Measurements from ENCODE around the gene SCN4B. TPM values are rescaled to one million over a fixed set of nuclear protein-coding genes. Genes with fewer than 3 reads are reported as not detected.

SCN4B gene
- total and polyA plus RNA-seq, 2 of the 4 experiments (the other 2 are of a cell fraction): 0.18 to 0.44 TPM

- Histone ChIP-seq H2BK120ac (ENCODE audit: low read depth, low read length) (no peak overlapping the region), H3K9me3 (ENCODE audit: control insufficient read depth, insufficient read depth, low read length) (no peaks in the 10 kb centered on the region), H2BK20ac (ENCODE audit: low read depth, low read length) (no peak overlapping the region), H2AK5ac (ENCODE audit: low read depth, low read length) (no peak overlapping the region), H3K4ac (ENCODE audit: low read depth, low read length) (no peak overlapping the region), H3K4me3 (ENCODE audit: insufficient read depth, low read depth, low read length) (no peak overlapping the region), H3K23ac (ENCODE audit: low read depth, low read length) (no peak overlapping the region), H4K8ac (ENCODE audit: low read depth in 2 of 2, low read length in 2 of 2) (no peak overlapping the region), H2AK9ac (replicated peaks; ENCODE audit: low read depth, low read length, poor library complexity) (no peak overlapping the region), H3K4me1 (ENCODE audit: control insufficient read depth, insufficient read depth, low read length) (no peaks in the 10 kb centered on the region), H3K14ac (replicated peaks; ENCODE audit: low read depth, low read length) (no peak overlapping the region), H3K56ac (ENCODE audit: extremely low read depth, insufficient read depth, low read length) (no peak overlapping the region), H3K9ac (ENCODE audit: low read depth, low read length) (no peak overlapping the region), H2BK15ac (ENCODE audit: low read depth, low read length) (no peak overlapping the region), H4K20me1 (ENCODE audit: insufficient read depth, low read length) (no peaks in the 10 kb centered on the region), H3K9me1 (ENCODE audit: insufficient read depth, low read length) (no peaks in the 10 kb centered on the region), H2BK5ac (ENCODE audit: low read depth, low read length, poor library complexity, severe bottlenecking) (no peak overlapping the region), H4K91ac (ENCODE audit: insufficient read depth, low read depth, low read length) (no peak overlapping the region), H3K18ac (ENCODE audit: low read depth, low read length) (no peak overlapping the region), H2AFZ (replicated peaks; ENCODE audit: low read length, poor library complexity) (peak overlapping the region; percentile 9), H3K36me3 (ENCODE audit: control insufficient read depth, insufficient read depth, low read length) (no peaks in the 10 kb centered on the region), H3K27ac (ENCODE audit: insufficient read depth, low read length) (no peak overlapping the region), H4K5ac (ENCODE audit: low read depth, low read length) (no peak overlapping the region), H3K27me3 (ENCODE audit: control insufficient read depth, insufficient read depth, low read length) (no peaks in the 10 kb centered on the region; the same call in 1 of the 2 replicates), H3K4me2 (ENCODE audit: low read depth, low read length) (no peak overlapping the region), H3K79me1 (ENCODE audit: low read depth in 1 of 2, low read length in 2 of 2) (no peaks in the 10 kb centered on the region)
- ChIA-PET CTCF (no interaction called here), POLR2A (ENCODE audit: unreplicated experiment) (no interaction called here)
- in situ Hi-C loops (cut with MboI; ENCODE audit: low sequenced_read_pairs): loop anchor here (5.0 kb wide), 1 partner anchor 152 kb away; no protein-coding TSS in a partner anchor
- no TSS peak for BruUV-seq (replicated peaks)
- intact Hi-C loops (cut with micrococcal nuclease): loop anchor here (5.0 kb wide), 1 partner anchor 372 kb away; the partner anchor contains the start of gene IFT46
- no CpG with 5 or more reads among the region's 10 CpGs for WGBS, 2 experiments (ENCODE audit: extremely low coverage in 2 of 2, insufficient read length in 1 of 2)
- ATAC-seq (ENCODE audit: low read depth) (peak; percentile 77), DNase-seq (peak; percentile 64)
- dilution Hi-C loops (cut with HindIII; ENCODE audit: low sequenced_read_pairs, unreplicated experiment): no loop called here
- TF ChIP-seq USF2 (IDR thresholded peaks at IDR 0.05; ENCODE audit: low read depth, low read length) (peak; percentile 67; the same call in 1 of the 2 replicates), BHLHE40 (IDR thresholded peaks at IDR 0.05; ENCODE audit: low read depth, low read length) (no peak), RAD21 (IDR thresholded peaks at IDR 0.05; ENCODE audit: low read length) (no peak)
These were observed 42.4 kb upstream of the SCN4B start for GRCh38 chr11:118194835-118195627.
